ENCODE data around the gene FAM221B. TPM values are rescaled to one million over a fixed set of nuclear protein-coding genes. Genes with fewer than 3 reads are reported as not detected.

Gene FAM221B
- total RNA-seq, 1 donor from 2014 or later = not detected

GRCh38 chr9:35781066-35781465, 47.5 kb downstream of the FAM221B start:
- Mint-ChIP-seq H3K36me3 (ENCODE audit: low read depth) (no peaks in the 10 kb centered on the region), H3K4me3 (ENCODE audit: unreplicated experiment) (no peak overlapping the region), H3K4me1 (ENCODE audit: low read depth) (no peaks in the 10 kb centered on the region), H3K27me3 (ENCODE audit: low read depth) (peaks cover 19% of the 10 kb centered on the region), H3K9me3 (ENCODE audit: low read depth) (no peaks in the 10 kb centered on the region), H3K27ac (ENCODE audit: unreplicated experiment) (no peak overlapping the region)
- no peak for TF ChIP-seq CTCF (IDR thresholded peaks at IDR 0.05)
- no peak for DNase-seq (ENCODE audit: low spot score)

- no peak for TF ChIP-seq CTCF (IDR thresholded peaks at IDR 0.05)
- H3K4me3 Mint-ChIP-seq (ENCODE audit: unreplicated experiment) = no peak overlapping the region
- H3K27me3 Mint-ChIP-seq (ENCODE audit: low read depth) = peaks cover 16% of the 10 kb centered on the region
- no peaks in the 10 kb centered on the region for H3K36me3 Mint-ChIP-seq (ENCODE audit: low read depth)
- no peaks in the 10 kb centered on the region for H3K9me3 Mint-ChIP-seq (ENCODE audit: low read depth)
- H3K4me1 Mint-ChIP-seq (ENCODE audit: low read depth) = no peaks in the 10 kb centered on the region
- DNase-seq (ENCODE audit: low spot score) = no peak
- no peak overlapping the region for H3K27ac Mint-ChIP-seq (ENCODE audit: unreplicated experiment)
These were observed 50.0 kb downstream of the FAM221B start for GRCh38 chr9:35778496-35778895.

DNA sequence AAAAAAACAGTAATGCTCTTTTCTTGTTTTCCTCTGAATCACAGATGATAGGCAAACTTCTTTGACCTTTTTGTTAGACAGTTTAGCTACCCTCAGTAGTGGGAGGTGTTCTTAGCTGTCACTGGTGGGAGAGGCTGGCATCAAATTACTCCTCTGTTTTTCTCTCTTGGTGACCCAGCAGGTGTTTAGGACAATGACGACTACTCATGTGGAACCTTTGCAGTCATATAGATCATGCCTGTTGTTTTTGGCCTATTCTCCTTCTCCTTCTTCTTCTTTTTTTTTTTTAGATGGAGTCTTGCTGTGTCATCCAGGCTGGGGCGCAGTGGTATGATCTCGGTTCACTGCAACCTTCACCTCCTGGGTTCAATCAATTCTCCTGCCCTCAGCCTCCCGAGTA, 52.5 kb downstream of the FAM221B start:
- no peaks in the 10 kb centered on the region for H3K9me3 Mint-ChIP-seq (ENCODE audit: low read depth)
- TF ChIP-seq CTCF (IDR thresholded peaks at IDR 0.05) = no peak
- H3K27me3 Mint-ChIP-seq (ENCODE audit: low read depth) = peaks cover 14% of the 10 kb centered on the region
- no peak overlapping the region for H3K4me3 Mint-ChIP-seq (ENCODE audit: unreplicated experiment)
- H3K36me3 Mint-ChIP-seq (ENCODE audit: low read depth) = no peaks in the 10 kb centered on the region
- no peaks in the 10 kb centered on the region for H3K4me1 Mint-ChIP-seq (ENCODE audit: low read depth)
- DNase-seq (ENCODE audit: low spot score) = no peak
- no peak overlapping the region for H3K27ac Mint-ChIP-seq (ENCODE audit: unreplicated experiment)

- Mint-ChIP-seq H3K9me3 (ENCODE audit: low read depth) (no peaks in the 10 kb centered on the region), H3K4me3 (ENCODE audit: unreplicated experiment) (no peak overlapping the region), H3K27ac (ENCODE audit: unreplicated experiment) (no peak overlapping the region), H3K36me3 (ENCODE audit: low read depth) (no peaks in the 10 kb centered on the region), H3K4me1 (ENCODE audit: low read depth) (no peaks in the 10 kb centered on the region), H3K27me3 (ENCODE audit: low read depth) (peaks cover 10% of the 10 kb centered on the region)
- no peak for TF ChIP-seq CTCF (IDR thresholded peaks at IDR 0.05)
- DNase-seq (ENCODE audit: low spot score) = no peak
These were observed 53.5 kb downstream of the FAM221B start for GRCh38 chr9:35774907-35775635.

DNA sequence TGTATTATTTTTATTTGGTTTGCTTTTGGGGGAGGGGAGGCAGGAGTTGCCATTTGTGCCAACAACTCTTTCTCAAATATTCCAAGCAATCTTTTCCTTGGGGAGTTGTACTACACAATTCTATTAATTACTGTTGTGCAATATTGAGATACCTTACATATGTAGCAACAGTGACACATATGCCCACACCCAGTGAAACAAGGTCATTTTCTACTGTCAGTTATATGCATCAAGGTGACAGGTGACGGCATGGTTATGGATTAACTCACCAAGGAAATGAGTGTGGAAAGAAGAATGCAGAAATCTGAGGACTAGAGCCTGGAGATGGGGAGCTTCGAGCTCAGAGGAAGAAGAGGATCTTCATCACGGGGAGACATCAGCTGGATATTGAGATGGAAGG, 56.6 kb downstream of the FAM221B start:
- no peak for DNase-seq (ENCODE audit: low spot score)
- Mint-ChIP-seq H3K27ac (ENCODE audit: unreplicated experiment) (no peak overlapping the region), H3K4me3 (ENCODE audit: unreplicated experiment) (no peak overlapping the region), H3K9me3 (ENCODE audit: low read depth) (no peaks in the 10 kb centered on the region), H3K4me1 (ENCODE audit: low read depth) (no peaks in the 10 kb centered on the region), H3K36me3 (ENCODE audit: low read depth) (no peaks in the 10 kb centered on the region), H3K27me3 (ENCODE audit: low read depth) (no peaks in the 10 kb centered on the region)
- TF ChIP-seq CTCF (IDR thresholded peaks at IDR 0.05) = no peak
